HepG2 (cell line): Measurements from ENCODE around the gene MTURN. TPM values are rescaled to one million over a fixed set of nuclear protein-coding genes. Genes with fewer than 3 reads are reported as not detected.

Experiments
- ATRX ChIP-seq: sonication (generic); formaldehyde crosslinking; IDR thresholded peaks from 2 replicates; pipeline ENCODE4 v1.4.0; 2020; ENCODE audit warnings: missing genetic modification reagents, borderline replicate concordance
- BORCS8-MEF2B ChIP-seq: sonication (generic); formaldehyde crosslinking; IDR thresholded peaks from 2 replicates; pipeline ENCODE4 v1.8.0; 2022; ENCODE audit warnings: mild to moderate bottlenecking, missing genetic modification reagents
- CEBPG ChIP-seq: IDR thresholded peaks from 2 replicates; pipeline ENCODE4 v1.6.1; 2016
- FIP1L1 ChIP-seq: fragments of 200-400 bp; formaldehyde crosslinking; IDR thresholded peaks from 2 replicates; pipeline ENCODE4 v1.6.1; 2018; ENCODE audit warnings: low read depth, mild to moderate bottlenecking, low read length, moderate library complexity, borderline replicate concordance; ENCODE audit not compliant: insufficient read depth
- FLYWCH1 ChIP-seq: sonication (generic); formaldehyde crosslinking; IDR thresholded peaks from 2 replicates; pipeline ENCODE4 v1.8.1; 2023; ENCODE audit warnings: mild to moderate bottlenecking, missing genetic modification reagents
- HIVEP1 ChIP-seq: sonication (generic); formaldehyde crosslinking; IDR thresholded peaks from 2 replicates; pipeline ENCODE4 v1.4.0; 2020; ENCODE audit warnings: mild to moderate bottlenecking, missing genetic modification reagents
- KLF13 ChIP-seq: sonication (generic); formaldehyde crosslinking; IDR thresholded peaks from 2 replicates; pipeline ENCODE4 v1.4.0; 2020; ENCODE audit warnings: mild to moderate bottlenecking, missing genetic modification reagents
- KLF6 ChIP-seq: IDR thresholded peaks from 2 replicates; pipeline ENCODE4 v1.8.0; 2016; ENCODE audit warnings: missing biosample characterization, missing genetic modification reagents
- ONECUT2 ChIP-seq: sonication (generic); formaldehyde crosslinking; IDR thresholded peaks from 2 replicates; pipeline ENCODE4 v1.4.0; 2020; ENCODE audit warnings: missing genetic modification reagents
- RFX3 ChIP-seq: IDR thresholded peaks from 2 replicates; pipeline ENCODE4 v1.6.1; 2016; ENCODE audit warnings: missing biosample characterization, missing genetic modification reagents
- SNAI1 ChIP-seq: sonication (generic); formaldehyde crosslinking; IDR thresholded peaks from 2 replicates; pipeline ENCODE4 v1.5.0; 2020; ENCODE audit warnings: mild to moderate bottlenecking, missing genetic modification reagents, borderline replicate concordance
- SRY ChIP-seq: sonication (generic); formaldehyde crosslinking; IDR thresholded peaks from 2 replicates; pipeline ENCODE4 v1.8.0; 2022; ENCODE audit warnings: mild to moderate bottlenecking, missing genetic modification reagents
- TMF1 ChIP-seq: sonication (generic); formaldehyde crosslinking; IDR thresholded peaks from 2 replicates; pipeline ENCODE4 v1.8.1; 2022; ENCODE audit warnings: low read depth, missing genetic modification reagents
- TOE1 ChIP-seq: sonication (generic); formaldehyde crosslinking; IDR thresholded peaks from 2 replicates; pipeline ENCODE4 v1.4.0; 2020; ENCODE audit warnings: mild to moderate bottlenecking, missing genetic modification reagents
- ZMYM3 ChIP-seq: sonication (generic); formaldehyde crosslinking; IDR thresholded peaks from 2 replicates; pipeline ENCODE4 v1.5.1; 2020; ENCODE audit warnings: mild to moderate bottlenecking, missing genetic modification reagents
- ZNF510 ChIP-seq: sonication (generic); formaldehyde crosslinking; IDR thresholded peaks from 2 replicates; pipeline ENCODE4 v1.4.0; 2020; ENCODE audit warnings: low read depth, mild to moderate bottlenecking, missing genetic modification reagents
- polyA plus RNA-seq, 8 experiments: library from polyadenylated mRNA; depleted of rRNA in 3 of 8; stranded (reverse) in 7 of 8; unstranded in 1 of 8; fragments of >200 nt; fragmentation: Illumina TruSeq in 4 of 8; extraction: Trizol in 4 of 8; gene quantifications; 2 replicates each; pipeline versions ENCODE4 v1.2.1 to v1.2.3, GENCODE V29; 2011 to 2016; ENCODE audit warnings: low read depth in 4 of 8, missing spikeins in 1 of 8, mixed read lengths in 1 of 8; ENCODE audit not compliant: insufficient read depth in 1 of 8
- total RNA-seq, 5 experiments: library from RNA; depleted of rRNA; stranded (reverse); fragments of >200 nt; fragmentation: Illumina TruSeq; extraction: Trizol; gene quantifications; 2 replicates each; pipeline ENCODE4 v1.2.3, GENCODE V29; 2016; ENCODE audit warnings: low read depth in 1 of 5
- TF ChIP-seq, protein P1 (sequence below): sonication (generic); formaldehyde crosslinking; IDR thresholded peaks from 2 replicates; pipeline ENCODE4 v1.5.0; 2020; ENCODE audit warnings: missing genetic modification reagents, mild to moderate bottlenecking, borderline replicate concordance
- TF ChIP-seq, protein P2 (sequence below): IDR thresholded peaks from 2 replicates; pipeline ENCODE4 v1.6.1; 2016; ENCODE audit warnings: low read depth, borderline replicate concordance
- TF ChIP-seq, protein P3 (sequence below): sonication (generic); formaldehyde crosslinking; IDR thresholded peaks from 2 replicates; pipeline ENCODE4 v1.4.0; 2020; ENCODE audit warnings: missing genetic modification reagents; ENCODE audit errors: not compliant biosample characterization
- TF ChIP-seq, protein P4 (sequence below): sonication (generic); formaldehyde crosslinking; IDR thresholded peaks from 2 replicates; pipeline ENCODE4 v1.9.0; 2021; ENCODE audit warnings: missing genetic modification reagents, mild to moderate bottlenecking, borderline replicate concordance
- TF ChIP-seq, protein P5 (sequence below): sonication (generic); formaldehyde crosslinking; IDR thresholded peaks from 2 replicates; pipeline ENCODE4 v1.5.0; 2020; ENCODE audit warnings: mild to moderate bottlenecking, missing genetic modification reagents, borderline replicate concordance
- TF ChIP-seq, protein P6 (sequence below): sonication (generic); formaldehyde crosslinking; IDR thresholded peaks from 2 replicates; pipeline ENCODE4 v1.4.0; 2020; ENCODE audit warnings: missing genetic modification reagents, mild to moderate bottlenecking, borderline replicate concordance

Gene MTURN
- total and polyA plus RNA-seq, 2 of the 13 experiments (the other 11 are each of a cell fraction or from before 2014, with no cell fraction given), result 5.7 to 7.2 TPM

DNA sequence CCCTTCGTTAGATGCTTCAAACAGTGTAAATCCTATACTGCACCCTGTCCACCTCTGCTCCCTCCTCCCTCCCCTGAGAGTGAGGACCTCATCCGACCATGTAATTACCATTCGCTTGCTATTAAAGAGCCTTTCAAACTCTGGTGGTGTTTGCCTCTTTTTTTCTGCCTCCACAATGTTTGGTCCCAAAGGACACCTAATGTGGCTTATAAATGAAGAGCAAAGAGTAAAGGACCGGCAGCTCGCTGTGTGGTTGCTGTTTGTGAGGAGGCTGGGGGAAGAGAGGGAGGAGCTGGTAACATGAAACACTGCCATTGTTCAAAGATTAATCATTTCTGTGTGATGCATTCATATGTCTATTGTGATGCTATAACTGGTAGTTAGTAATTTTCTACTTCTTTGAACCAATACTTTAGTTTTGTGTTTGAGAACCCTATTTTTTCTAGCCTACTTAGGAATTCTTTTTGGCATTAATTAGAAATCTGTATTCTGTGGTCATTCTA lies 27.9 kb downstream of the MTURN start (continued):
- TF ChIP-seq HIVEP1 (CRISPR knock-in tag), result no peak
- no peak for TF ChIP-seq SNAI1 (CRISPR knock-in tag)
- TF ChIP-seq, protein P1, sequence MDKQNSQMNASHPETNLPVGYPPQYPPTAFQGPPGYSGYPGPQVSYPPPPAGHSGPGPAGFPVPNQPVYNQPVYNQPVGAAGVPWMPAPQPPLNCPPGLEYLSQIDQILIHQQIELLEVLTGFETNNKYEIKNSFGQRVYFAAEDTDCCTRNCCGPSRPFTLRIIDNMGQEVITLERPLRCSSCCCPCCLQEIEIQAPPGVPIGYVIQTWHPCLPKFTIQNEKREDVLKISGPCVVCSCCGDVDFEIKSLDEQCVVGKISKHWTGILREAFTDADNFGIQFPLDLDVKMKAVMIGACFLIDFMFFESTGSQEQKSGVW (CRISPR knock-in tag), result no peak
- 0 out of 2 replicates have a peak, but pooled peaks have one; percentile 22 for TF ChIP-seq ZMYM3 (CRISPR knock-in tag)
- no peak for TF ChIP-seq TOE1 (CRISPR knock-in tag)
- TF ChIP-seq KLF6 (CRISPR knock-in tag), result no peak
- no peak for TF ChIP-seq FIP1L1
- TF ChIP-seq FLYWCH1, result no peak
- TF ChIP-seq, protein P2, sequence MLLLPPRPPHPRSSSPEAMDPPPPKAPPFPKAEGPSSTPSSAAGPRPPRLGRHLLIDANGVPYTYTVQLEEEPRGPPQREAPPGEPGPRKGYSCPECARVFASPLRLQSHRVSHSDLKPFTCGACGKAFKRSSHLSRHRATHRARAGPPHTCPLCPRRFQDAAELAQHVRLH (CRISPR knock-in tag), result no peak
- TF ChIP-seq, protein P3, sequence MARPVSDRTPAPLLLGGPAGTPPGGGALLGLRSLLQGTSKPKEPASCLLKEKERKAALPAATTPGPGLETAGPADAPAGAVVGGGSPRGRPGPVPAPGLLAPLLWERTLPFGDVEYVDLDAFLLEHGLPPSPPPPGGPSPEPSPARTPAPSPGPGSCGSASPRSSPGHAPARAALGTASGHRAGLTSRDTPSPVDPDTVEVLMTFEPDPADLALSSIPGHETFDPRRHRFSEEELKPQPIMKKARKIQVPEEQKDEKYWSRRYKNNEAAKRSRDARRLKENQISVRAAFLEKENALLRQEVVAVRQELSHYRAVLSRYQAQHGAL (CRISPR knock-in tag), result no peak
- 0 out of 2 replicates have a peak, but pooled peaks have one; percentile 5 for TF ChIP-seq CEBPG (CRISPR knock-in tag)
- TF ChIP-seq, protein P4, sequence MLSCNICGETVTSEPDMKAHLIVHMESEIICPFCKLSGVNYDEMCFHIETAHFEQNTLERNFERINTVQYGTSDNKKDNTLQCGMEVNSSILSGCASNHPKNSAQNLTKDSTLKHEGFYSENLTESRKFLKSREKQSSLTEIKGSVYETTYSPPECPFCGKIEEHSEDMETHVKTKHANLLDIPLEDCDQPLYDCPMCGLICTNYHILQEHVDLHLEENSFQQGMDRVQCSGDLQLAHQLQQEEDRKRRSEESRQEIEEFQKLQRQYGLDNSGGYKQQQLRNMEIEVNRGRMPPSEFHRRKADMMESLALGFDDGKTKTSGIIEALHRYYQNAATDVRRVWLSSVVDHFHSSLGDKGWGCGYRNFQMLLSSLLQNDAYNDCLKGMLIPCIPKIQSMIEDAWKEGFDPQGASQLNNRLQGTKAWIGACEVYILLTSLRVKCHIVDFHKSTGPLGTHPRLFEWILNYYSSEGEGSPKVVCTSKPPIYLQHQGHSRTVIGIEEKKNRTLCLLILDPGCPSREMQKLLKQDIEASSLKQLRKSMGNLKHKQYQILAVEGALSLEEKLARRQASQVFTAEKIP (CRISPR knock-in tag), result no peak
- no peak for TF ChIP-seq SRY (CRISPR knock-in tag)
- TF ChIP-seq TMF1 (CRISPR knock-in tag), result no peak
- no peak for TF ChIP-seq RFX3 (CRISPR knock-in tag)
- TF ChIP-seq, protein P5, sequence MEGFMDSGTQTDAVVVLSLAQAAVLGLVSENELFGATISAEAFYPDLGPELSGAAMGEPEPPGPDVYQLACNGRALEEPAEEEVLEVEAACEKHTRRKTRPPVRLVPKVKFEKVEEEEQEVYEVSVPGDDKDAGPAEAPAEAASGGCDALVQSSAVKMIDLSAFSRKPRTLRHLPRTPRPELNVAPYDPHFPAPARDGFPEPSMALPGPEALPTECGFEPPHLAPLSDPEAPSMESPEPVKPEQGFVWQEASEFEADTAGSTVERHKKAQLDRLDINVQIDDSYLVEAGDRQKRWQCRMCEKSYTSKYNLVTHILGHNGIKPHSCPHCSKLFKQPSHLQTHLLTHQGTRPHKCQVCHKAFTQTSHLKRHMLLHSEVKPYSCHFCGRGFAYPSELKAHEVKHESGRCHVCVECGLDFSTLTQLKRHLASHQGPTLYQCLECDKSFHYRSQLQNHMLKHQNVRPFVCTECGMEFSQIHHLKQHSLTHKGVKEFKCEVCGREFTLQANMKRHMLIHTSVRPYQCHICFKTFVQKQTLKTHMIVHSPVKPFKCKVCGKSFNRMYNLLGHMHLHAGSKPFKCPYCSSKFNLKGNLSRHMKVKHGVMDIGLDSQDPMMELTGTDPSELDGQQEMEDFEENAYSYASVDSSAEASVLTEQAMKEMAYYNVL, result peak; percentile 33; the same call in 1 of the 2 replicates
- TF ChIP-seq ATRX (CRISPR knock-in tag), result no peak
- no peak for TF ChIP-seq ZNF510 (CRISPR knock-in tag)
- TF ChIP-seq KLF13 (CRISPR knock-in tag), result no peak
- TF ChIP-seq ONECUT2 (CRISPR knock-in tag), result no peak
- TF ChIP-seq, protein P6, sequence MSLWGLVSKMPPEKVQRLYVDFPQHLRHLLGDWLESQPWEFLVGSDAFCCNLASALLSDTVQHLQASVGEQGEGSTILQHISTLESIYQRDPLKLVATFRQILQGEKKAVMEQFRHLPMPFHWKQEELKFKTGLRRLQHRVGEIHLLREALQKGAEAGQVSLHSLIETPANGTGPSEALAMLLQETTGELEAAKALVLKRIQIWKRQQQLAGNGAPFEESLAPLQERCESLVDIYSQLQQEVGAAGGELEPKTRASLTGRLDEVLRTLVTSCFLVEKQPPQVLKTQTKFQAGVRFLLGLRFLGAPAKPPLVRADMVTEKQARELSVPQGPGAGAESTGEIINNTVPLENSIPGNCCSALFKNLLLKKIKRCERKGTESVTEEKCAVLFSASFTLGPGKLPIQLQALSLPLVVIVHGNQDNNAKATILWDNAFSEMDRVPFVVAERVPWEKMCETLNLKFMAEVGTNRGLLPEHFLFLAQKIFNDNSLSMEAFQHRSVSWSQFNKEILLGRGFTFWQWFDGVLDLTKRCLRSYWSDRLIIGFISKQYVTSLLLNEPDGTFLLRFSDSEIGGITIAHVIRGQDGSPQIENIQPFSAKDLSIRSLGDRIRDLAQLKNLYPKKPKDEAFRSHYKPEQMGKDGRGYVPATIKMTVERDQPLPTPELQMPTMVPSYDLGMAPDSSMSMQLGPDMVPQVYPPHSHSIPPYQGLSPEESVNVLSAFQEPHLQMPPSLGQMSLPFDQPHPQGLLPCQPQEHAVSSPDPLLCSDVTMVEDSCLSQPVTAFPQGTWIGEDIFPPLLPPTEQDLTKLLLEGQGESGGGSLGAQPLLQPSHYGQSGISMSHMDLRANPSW (CRISPR knock-in tag), result no peak
- no peak for TF ChIP-seq BORCS8-MEF2B (CRISPR knock-in tag)
